GM23338 (cell line): ENCODE results near the gene CD22. TPM values are rescaled to one million over a fixed set of nuclear protein-coding genes. Genes with fewer than 3 reads are reported as not detected.

Experiments
- ATAC-seq: fragments of 200-7000 bp; cut with Tn5 transposase; 3 replicates; pipeline ENCODE4 v1.9.1; 2020
- DNase-seq: peaks from one replicate; pipeline ENCODE4 v3.0.0-alpha.2; 2015; ENCODE audit warnings: low spot score
- H2AFZ ChIP-seq: fragments of 200-600 bp; sonication (generic); 2 replicates; pipeline ENCODE4 v1.8.0; 2016; ENCODE audit warnings: antibody characterized with exemption, mild to moderate bottlenecking, moderate library complexity
- H3F3A ChIP-seq: fragments of 200-600 bp; sonication (generic); replicated peaks from 2 replicates; pipeline ENCODE4 v1.8.0; 2017; ENCODE audit warnings: antibody characterized with exemption, mixed run types, low read depth
- H3K27ac ChIP-seq: fragments of 200-600 bp; sonication (generic); 2 replicates; pipeline ENCODE4 v1.6.1; 2016; ENCODE audit warnings: low read depth
- H3K27me3 ChIP-seq: fragments of 200-600 bp; sonication (generic); 2 replicates; pipeline ENCODE4 v1.8.0; 2016; ENCODE audit warnings: mild to moderate bottlenecking, mixed run types, moderate library complexity; ENCODE audit not compliant: insufficient read depth
- H3K36me3 ChIP-seq: fragments of 200-600 bp; sonication (generic); 2 replicates; pipeline ENCODE4 v1.8.0; 2016; ENCODE audit warnings: mild to moderate bottlenecking; ENCODE audit not compliant: insufficient read depth
- H3K4me1 ChIP-seq: fragments of 200-600 bp; sonication (generic); 2 replicates; pipeline ENCODE4 v1.8.0; 2016; ENCODE audit warnings: mild to moderate bottlenecking, moderate library complexity; ENCODE audit not compliant: insufficient read depth
- H3K4me2 ChIP-seq: fragments of 200-600 bp; sonication (generic); 2 replicates; pipeline ENCODE4 v1.7.1; 2017; ENCODE audit warnings: mixed run types
- H3K4me3 ChIP-seq: fragments of 200-600 bp; sonication (generic); 2 replicates; pipeline ENCODE4 v1.6.1; 2016; ENCODE audit warnings: mixed run types
- H3K79me2 ChIP-seq: fragments of 200-600 bp; sonication (generic); replicated peaks from 2 replicates; pipeline ENCODE4 v1.8.0; 2017; ENCODE audit warnings: mild to moderate bottlenecking; ENCODE audit not compliant: insufficient read depth
- H3K9me2 ChIP-seq: fragments of 200-600 bp; sonication (generic); 2 replicates; pipeline ENCODE4 v1.8.0; 2017; ENCODE audit not compliant: insufficient read depth
- H4K20me1 ChIP-seq: fragments of 200-600 bp; sonication (generic); replicated peaks from 2 replicates; pipeline ENCODE4 v1.8.0; 2017; ENCODE audit warnings: mild to moderate bottlenecking; ENCODE audit not compliant: insufficient read depth
- H3K27ac Mint-ChIP-seq: 2 replicates; pipeline ENCODE4 v1.8.0; 2020; ENCODE audit warnings: inconsistent platforms, mild to moderate bottlenecking, moderate library complexity, mixed read lengths
- H3K27me3 Mint-ChIP-seq: 3 replicates; pipeline ENCODE4 v1.8.0; 2022; ENCODE audit warnings: low read depth, mild to moderate bottlenecking, moderate library complexity, mixed read lengths, inconsistent platforms; ENCODE audit not compliant: insufficient read depth, poor library complexity
- H3K36me3 Mint-ChIP-seq: 3 replicates; pipeline ENCODE4 v1.8.0; 2021; ENCODE audit warnings: low read depth, mild to moderate bottlenecking, inconsistent platforms, moderate library complexity, mixed read lengths
- H3K4me1 Mint-ChIP-seq: 3 replicates; pipeline ENCODE4 v1.8.0; 2020; ENCODE audit warnings: mild to moderate bottlenecking, inconsistent platforms, mixed read lengths
- H3K4me3 Mint-ChIP-seq: 3 replicates; pipeline ENCODE4 v1.8.0; 2021; ENCODE audit warnings: moderate library complexity, mild to moderate bottlenecking, inconsistent platforms, mixed read lengths
- H3K9me3 Mint-ChIP-seq: 3 replicates; pipeline ENCODE4 v1.8.0; 2020; ENCODE audit warnings: moderate library complexity, mild to moderate bottlenecking, inconsistent platforms, mixed read lengths
- CREB1 ChIP-seq: fragments of 250-450 bp; sonication (Bioruptor Pico); IDR thresholded peaks from 2 replicates; pipeline ENCODE4 v1.5.0; 2020; ENCODE audit warnings: low read depth, mild to moderate bottlenecking, moderate library complexity
- EZH2 ChIP-seq: fragments of 200-600 bp; sonication (generic); IDR thresholded peaks from one replicate; pipeline ENCODE4 v1.8.0; 2017; ENCODE audit warnings: antibody characterized with exemption, mild to moderate bottlenecking, low read depth; ENCODE audit not compliant: unreplicated experiment
- EZH2phosphoT487 ChIP-seq: fragments of 200-600 bp; sonication (generic); IDR thresholded peaks from one replicate; pipeline ENCODE4 v1.8.1; 2018; ENCODE audit warnings: antibody characterized with exemption; ENCODE audit not compliant: unreplicated experiment
- JUNB ChIP-seq: IDR thresholded peaks from one replicate; pipeline ENCODE4 v1.6.1; 2016; ENCODE audit warnings: antibody characterized with exemption; ENCODE audit not compliant: unreplicated experiment
- NANOG ChIP-seq: IDR thresholded peaks from 2 replicates; pipeline ENCODE4 v1.6.1; 2016; ENCODE audit warnings: antibody characterized with exemption, borderline replicate concordance
- POLR2AphosphoS5 ChIP-seq: IDR thresholded peaks from 2 replicates; pipeline ENCODE4 v1.6.1; 2016; ENCODE audit warnings: antibody characterized with exemption, low read depth
- STAT1 ChIP-seq: IDR thresholded peaks from one replicate; pipeline ENCODE4 v1.6.1; 2016; ENCODE audit warnings: antibody characterized with exemption; ENCODE audit not compliant: unreplicated experiment
- ZNF114 ChIP-seq: fragments of 250-450 bp; sonication (Bioruptor Pico); IDR thresholded peaks from 2 replicates; pipeline ENCODE4 v1.5.0; 2020; ENCODE audit warnings: mild to moderate bottlenecking, moderate library complexity
- ZNF331 ChIP-seq: fragments of 250-450 bp; sonication (Bioruptor Pico); IDR thresholded peaks from 2 replicates; pipeline ENCODE4 v1.5.0; 2020; ENCODE audit warnings: low read depth, mild to moderate bottlenecking, moderate library complexity
- polyA plus RNA-seq: library from polyadenylated mRNA; unstranded; fragments of >200 nt; fragmentation: Nextera tagmentation; extraction: Ambion mirVana; gene quantifications from 2 replicates; pipeline ENCODE4 v1.2.1, GENCODE V29; 2016
- total RNA-seq: library from RNA; depleted of rRNA; stranded (reverse); fragments of >200 nt; shearing (Covaris generic); gene quantifications from 2 replicates; pipeline ENCODE4 v1.2.3, GENCODE V29; 2014
- TF ChIP-seq, protein P1 (sequence below): IDR thresholded peaks from one replicate; pipeline ENCODE4 v1.6.1; 2018; ENCODE audit warnings: antibody characterized with exemption; ENCODE audit not compliant: unreplicated experiment
- TF ChIP-seq, protein P2 (sequence below), 2 experiments: fragments of 200-600 bp in 1 of 2; sonication (generic) in 1 of 2; conservative IDR thresholded peaks; 2 replicates each; pipeline versions ENCODE4 v1.5.1 to v1.6.1; 2016 to 2017; ENCODE audit warnings: antibody characterized with exemption in 2 of 2, low read depth in 2 of 2, mild to moderate bottlenecking in 2 of 2, moderate library complexity in 1 of 2
- TF ChIP-seq, protein P3 (sequence below): IDR thresholded peaks from 2 replicates; pipeline ENCODE4 v1.6.1; 2016; ENCODE audit warnings: antibody characterized with exemption
- TF ChIP-seq, protein P4 (sequence below): fragments of 250-450 bp; sonication (Bioruptor Pico); IDR thresholded peaks from 2 replicates; pipeline ENCODE4 v1.5.0; 2020; ENCODE audit warnings: mild to moderate bottlenecking, moderate library complexity

The CD22 gene
- total and polyA plus RNA-seq, 2 experiments from 2014 or later: 0.10 to 0.32 TPM

DNA sequence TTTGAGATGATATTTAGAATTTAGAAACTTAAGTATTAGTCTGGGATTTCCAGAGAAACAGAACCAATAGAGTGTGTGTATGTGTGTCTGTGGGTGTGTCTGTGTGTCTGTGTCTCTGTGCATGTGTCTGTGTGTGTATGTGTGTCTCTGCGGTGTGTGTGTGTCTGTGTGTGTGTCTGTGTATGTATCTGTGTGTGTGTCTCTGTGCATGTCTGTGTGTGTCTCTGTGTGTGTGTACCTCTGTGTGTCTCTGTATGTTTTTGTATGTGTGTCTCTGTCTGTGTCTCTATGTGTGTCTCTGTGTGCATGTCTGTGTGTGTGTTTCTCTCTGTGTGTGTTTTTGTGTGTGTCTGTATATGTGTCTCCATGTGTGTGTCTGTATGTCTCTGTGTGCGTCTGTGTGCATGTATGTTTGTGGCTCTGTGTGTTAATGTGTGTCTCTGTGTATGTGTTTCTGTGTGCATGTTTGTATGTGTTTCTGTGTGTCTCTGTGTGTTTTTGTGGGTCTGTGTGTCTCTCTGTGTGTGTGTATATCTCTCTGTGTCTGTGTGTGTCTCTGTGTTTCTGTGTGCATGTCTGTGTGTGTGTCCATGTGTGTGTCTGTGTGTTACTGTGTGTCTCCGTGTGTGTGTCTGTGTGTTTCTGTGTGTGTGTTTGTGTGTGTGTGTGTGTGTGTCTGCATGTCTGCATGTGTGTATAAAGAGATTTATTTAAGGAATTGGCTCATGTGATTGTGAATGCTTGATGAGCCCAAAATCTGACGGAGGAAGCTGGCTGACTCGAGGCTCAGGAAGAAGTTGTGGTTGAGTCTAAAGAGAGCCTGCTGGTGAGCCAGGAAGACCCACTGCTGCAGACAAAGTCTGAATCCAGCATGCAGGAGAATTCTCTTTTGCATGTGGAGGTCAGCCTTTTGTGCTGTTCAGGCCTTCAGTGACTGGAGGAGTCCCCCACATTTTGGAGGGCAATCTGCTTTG lies 64.0 kb downstream of the CD22 start:
- H3K4me1 ChIP-seq: no peaks in the 10 kb centered on the region
- Mint-ChIP-seq H3K4me1 (no peaks in the 10 kb centered on the region), H3K27me3 (no peaks in the 10 kb centered on the region), H3K27ac (no peak overlapping the region), H3K4me3 (no peak overlapping the region), H3K9me3 (peaks cover 19% of the 10 kb centered on the region), H3K36me3 (no peaks in the 10 kb centered on the region)
- H3K36me3 ChIP-seq: no peaks in the 10 kb centered on the region
- H3K4me3 ChIP-seq: no peak overlapping the region
- no peaks in the 10 kb centered on the region for H3K9me2 ChIP-seq
- H3K27ac ChIP-seq: no peak overlapping the region
- no peak for ATAC-seq
- H4K20me1 ChIP-seq: no peaks in the 10 kb centered on the region
- no peak overlapping the region for H2AFZ ChIP-seq
- no peak overlapping the region for H3K4me2 ChIP-seq
- H3K27me3 ChIP-seq: no peaks in the 10 kb centered on the region
- DNase-seq: no peak
- TF ChIP-seq STAT1 (no peak), CREB1 (CRISPR knock-in tag) (no peak), NANOG (no peak), POLR2AphosphoS5 (no peak), JUNB (no peak), ZNF114 (CRISPR knock-in tag) (no peak), EZH2phosphoT487 (no peak), EZH2 (no peak), ZNF331 (CRISPR knock-in tag) (no peak)
- TF ChIP-seq, protein P1, sequence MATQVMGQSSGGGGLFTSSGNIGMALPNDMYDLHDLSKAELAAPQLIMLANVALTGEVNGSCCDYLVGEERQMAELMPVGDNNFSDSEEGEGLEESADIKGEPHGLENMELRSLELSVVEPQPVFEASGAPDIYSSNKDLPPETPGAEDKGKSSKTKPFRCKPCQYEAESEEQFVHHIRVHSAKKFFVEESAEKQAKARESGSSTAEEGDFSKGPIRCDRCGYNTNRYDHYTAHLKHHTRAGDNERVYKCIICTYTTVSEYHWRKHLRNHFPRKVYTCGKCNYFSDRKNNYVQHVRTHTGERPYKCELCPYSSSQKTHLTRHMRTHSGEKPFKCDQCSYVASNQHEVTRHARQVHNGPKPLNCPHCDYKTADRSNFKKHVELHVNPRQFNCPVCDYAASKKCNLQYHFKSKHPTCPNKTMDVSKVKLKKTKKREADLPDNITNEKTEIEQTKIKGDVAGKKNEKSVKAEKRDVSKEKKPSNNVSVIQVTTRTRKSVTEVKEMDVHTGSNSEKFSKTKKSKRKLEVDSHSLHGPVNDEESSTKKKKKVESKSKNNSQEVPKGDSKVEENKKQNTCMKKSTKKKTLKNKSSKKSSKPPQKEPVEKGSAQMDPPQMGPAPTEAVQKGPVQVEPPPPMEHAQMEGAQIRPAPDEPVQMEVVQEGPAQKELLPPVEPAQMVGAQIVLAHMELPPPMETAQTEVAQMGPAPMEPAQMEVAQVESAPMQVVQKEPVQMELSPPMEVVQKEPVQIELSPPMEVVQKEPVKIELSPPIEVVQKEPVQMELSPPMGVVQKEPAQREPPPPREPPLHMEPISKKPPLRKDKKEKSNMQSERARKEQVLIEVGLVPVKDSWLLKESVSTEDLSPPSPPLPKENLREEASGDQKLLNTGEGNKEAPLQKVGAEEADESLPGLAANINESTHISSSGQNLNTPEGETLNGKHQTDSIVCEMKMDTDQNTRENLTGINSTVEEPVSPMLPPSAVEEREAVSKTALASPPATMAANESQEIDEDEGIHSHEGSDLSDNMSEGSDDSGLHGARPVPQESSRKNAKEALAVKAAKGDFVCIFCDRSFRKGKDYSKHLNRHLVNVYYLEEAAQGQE: no peak
- TF ChIP-seq, protein P2, sequence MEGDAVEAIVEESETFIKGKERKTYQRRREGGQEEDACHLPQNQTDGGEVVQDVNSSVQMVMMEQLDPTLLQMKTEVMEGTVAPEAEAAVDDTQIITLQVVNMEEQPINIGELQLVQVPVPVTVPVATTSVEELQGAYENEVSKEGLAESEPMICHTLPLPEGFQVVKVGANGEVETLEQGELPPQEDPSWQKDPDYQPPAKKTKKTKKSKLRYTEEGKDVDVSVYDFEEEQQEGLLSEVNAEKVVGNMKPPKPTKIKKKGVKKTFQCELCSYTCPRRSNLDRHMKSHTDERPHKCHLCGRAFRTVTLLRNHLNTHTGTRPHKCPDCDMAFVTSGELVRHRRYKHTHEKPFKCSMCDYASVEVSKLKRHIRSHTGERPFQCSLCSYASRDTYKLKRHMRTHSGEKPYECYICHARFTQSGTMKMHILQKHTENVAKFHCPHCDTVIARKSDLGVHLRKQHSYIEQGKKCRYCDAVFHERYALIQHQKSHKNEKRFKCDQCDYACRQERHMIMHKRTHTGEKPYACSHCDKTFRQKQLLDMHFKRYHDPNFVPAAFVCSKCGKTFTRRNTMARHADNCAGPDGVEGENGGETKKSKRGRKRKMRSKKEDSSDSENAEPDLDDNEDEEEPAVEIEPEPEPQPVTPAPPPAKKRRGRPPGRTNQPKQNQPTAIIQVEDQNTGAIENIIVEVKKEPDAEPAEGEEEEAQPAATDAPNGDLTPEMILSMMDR (conservative IDR thresholded peaks at IDR 0.05; ENCODE audit: low read depth in 2 of 2): no peak
- TF ChIP-seq, protein P3, sequence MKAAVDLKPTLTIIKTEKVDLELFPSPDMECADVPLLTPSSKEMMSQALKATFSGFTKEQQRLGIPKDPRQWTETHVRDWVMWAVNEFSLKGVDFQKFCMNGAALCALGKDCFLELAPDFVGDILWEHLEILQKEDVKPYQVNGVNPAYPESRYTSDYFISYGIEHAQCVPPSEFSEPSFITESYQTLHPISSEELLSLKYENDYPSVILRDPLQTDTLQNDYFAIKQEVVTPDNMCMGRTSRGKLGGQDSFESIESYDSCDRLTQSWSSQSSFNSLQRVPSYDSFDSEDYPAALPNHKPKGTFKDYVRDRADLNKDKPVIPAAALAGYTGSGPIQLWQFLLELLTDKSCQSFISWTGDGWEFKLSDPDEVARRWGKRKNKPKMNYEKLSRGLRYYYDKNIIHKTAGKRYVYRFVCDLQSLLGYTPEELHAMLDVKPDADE: no peak
- TF ChIP-seq, protein P4, sequence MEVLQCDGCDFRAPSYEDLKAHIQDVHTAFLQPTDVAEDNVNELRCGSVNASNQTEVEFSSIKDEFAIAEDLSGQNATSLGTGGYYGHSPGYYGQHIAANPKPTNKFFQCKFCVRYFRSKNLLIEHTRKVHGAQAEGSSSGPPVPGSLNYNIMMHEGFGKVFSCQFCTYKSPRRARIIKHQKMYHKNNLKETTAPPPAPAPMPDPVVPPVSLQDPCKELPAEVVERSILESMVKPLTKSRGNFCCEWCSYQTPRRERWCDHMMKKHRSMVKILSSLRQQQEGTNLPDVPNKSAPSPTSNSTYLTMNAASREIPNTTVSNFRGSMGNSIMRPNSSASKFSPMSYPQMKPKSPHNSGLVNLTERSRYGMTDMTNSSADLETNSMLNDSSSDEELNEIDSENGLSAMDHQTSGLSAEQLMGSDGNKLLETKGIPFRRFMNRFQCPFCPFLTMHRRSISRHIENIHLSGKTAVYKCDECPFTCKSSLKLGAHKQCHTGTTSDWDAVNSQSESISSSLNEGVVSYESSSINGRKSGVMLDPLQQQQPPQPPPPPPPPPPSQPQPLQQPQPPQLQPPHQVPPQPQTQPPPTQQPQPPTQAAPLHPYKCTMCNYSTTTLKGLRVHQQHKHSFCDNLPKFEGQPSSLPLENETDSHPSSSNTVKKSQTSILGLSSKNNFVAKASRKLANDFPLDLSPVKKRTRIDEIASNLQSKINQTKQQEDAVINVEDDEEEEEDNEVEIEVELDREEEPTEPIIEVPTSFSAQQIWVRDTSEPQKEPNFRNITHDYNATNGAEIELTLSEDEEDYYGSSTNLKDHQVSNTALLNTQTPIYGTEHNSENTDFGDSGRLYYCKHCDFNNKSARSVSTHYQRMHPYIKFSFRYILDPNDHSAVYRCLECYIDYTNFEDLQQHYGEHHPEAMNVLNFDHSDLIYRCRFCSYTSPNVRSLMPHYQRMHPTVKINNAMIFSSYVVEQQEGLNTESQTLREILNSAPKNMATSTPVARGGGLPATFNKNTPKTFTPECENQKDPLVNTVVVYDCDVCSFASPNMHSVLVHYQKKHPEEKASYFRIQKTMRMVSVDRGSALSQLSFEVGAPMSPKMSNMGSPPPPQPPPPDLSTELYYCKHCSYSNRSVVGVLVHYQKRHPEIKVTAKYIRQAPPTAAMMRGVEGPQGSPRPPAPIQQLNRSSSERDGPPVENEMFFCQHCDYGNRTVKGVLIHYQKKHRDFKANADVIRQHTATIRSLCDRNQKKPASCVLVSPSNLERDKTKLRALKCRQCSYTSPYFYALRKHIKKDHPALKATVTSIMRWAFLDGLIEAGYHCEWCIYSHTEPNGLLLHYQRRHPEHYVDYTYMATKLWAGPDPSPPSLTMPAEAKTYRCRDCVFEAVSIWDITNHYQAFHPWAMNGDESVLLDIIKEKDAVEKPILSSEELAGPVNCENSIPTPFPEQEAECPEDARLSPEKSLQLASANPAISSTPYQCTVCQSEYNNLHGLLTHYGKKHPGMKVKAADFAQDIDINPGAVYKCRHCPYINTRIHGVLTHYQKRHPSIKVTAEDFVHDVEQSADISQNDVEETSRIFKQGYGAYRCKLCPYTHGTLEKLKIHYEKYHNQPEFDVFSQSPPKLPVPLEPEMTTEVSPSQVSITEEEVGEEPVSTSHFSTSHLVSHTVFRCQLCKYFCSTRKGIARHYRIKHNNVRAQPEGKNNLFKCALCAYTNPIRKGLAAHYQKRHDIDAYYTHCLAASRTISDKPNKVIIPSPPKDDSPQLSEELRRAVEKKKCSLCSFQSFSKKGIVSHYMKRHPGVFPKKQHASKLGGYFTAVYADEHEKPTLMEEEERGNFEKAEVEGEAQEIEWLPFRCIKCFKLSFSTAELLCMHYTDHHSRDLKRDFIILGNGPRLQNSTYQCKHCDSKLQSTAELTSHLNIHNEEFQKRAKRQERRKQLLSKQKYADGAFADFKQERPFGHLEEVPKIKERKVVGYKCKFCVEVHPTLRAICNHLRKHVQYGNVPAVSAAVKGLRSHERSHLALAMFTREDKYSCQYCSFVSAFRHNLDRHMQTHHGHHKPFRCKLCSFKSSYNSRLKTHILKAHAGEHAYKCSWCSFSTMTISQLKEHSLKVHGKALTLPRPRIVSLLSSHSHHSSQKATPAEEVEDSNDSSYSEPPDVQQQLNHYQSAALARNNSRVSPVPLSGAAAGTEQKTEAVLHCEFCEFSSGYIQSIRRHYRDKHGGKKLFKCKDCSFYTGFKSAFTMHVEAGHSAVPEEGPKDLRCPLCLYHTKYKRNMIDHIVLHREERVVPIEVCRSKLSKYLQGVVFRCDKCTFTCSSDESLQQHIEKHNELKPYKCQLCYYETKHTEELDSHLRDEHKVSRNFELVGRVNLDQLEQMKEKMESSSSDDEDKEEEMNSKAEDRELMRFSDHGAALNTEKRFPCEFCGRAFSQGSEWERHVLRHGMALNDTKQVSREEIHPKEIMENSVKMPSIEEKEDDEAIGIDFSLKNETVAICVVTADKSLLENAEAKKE: no peak
- no peaks in the 10 kb centered on the region for H3F3A ChIP-seq
- no peaks in the 10 kb centered on the region for H3K79me2 ChIP-seq
